Trophoblast cell (in vitro differentiated cells and primary cell): ENCODE measurements around the gene DAB2.
A peak's percentile ranks its signal among the peaks of the same experiment; 100 is the strongest.

Source experiments
- DNase-seq, 2 donors: peaks; one replicate each; pipeline ENCODE4 v3.0.0-alpha.2; 2016
- H2AFZ ChIP-seq: 2 replicates; pipeline ENCODE4 v1.6.1; 2013; ENCODE audit warnings: low read length, moderate library complexity, mild to moderate bottlenecking; ENCODE audit not compliant: insufficient read depth, poor library complexity
- H2AK5ac ChIP-seq: 2 replicates; pipeline ENCODE4 v1.6.1; 2013; ENCODE audit warnings: mild to moderate bottlenecking, low read length
- H2BK120ac ChIP-seq: 2 replicates; pipeline ENCODE4 v1.6.1; 2013; ENCODE audit warnings: low read length, mild to moderate bottlenecking, moderate library complexity; ENCODE audit not compliant: insufficient read depth, poor library complexity
- H2BK12ac ChIP-seq: 2 replicates; pipeline ENCODE4 v1.6.1; 2013; ENCODE audit warnings: mild to moderate bottlenecking, low read length, moderate library complexity
- H2BK5ac ChIP-seq: 2 replicates; pipeline ENCODE4 v1.6.1; 2013; ENCODE audit warnings: low read length, low read depth, moderate library complexity, mild to moderate bottlenecking; ENCODE audit not compliant: poor library complexity
- H3K14ac ChIP-seq: 2 replicates; pipeline ENCODE4 v1.6.1; 2013; ENCODE audit warnings: mild to moderate bottlenecking, low read length
- H3K18ac ChIP-seq: 2 replicates; pipeline ENCODE4 v1.6.1; 2013; ENCODE audit warnings: mild to moderate bottlenecking, low read length
- H3K23ac ChIP-seq: 2 replicates; pipeline ENCODE4 v1.6.1; 2013; ENCODE audit warnings: low read length
- H3K27ac ChIP-seq: 2 replicates; pipeline ENCODE4 v1.5.1; 2013; ENCODE audit warnings: low read depth, mild to moderate bottlenecking, inconsistent platforms, low read length, moderate library complexity
- H3K27me3 ChIP-seq: 2 replicates; pipeline ENCODE4 v1.6.1; 2013; ENCODE audit warnings: inconsistent platforms, mild to moderate bottlenecking, low read length, moderate library complexity; ENCODE audit not compliant: insufficient read depth
- H3K36me3 ChIP-seq, 2 experiments: 1 replicate in 1 of 2; 2 replicates in 1 of 2; pipeline ENCODE4 v1.6.1; 2013; ENCODE audit warnings: low read length in 2 of 2, mild to moderate bottlenecking in 2 of 2, moderate library complexity in 1 of 2; ENCODE audit not compliant: insufficient read depth in 2 of 2, control insufficient read depth in 1 of 2
- H3K4ac ChIP-seq: 2 replicates; pipeline ENCODE4 v1.6.1; 2013; ENCODE audit warnings: low read depth, mild to moderate bottlenecking, low read length, moderate library complexity
- H3K4me1 ChIP-seq, 2 experiments: 1 replicate in 1 of 2; 2 replicates in 1 of 2; pipeline ENCODE4 v1.6.1; 2013; ENCODE audit warnings: low read length in 2 of 2, mild to moderate bottlenecking in 2 of 2, moderate library complexity in 1 of 2; ENCODE audit not compliant: insufficient read depth in 2 of 2, control insufficient read depth in 1 of 2
- H3K4me2 ChIP-seq: 2 replicates; pipeline ENCODE4 v1.6.1; 2013; ENCODE audit warnings: inconsistent platforms, mild to moderate bottlenecking, low read length, moderate library complexity
- H3K4me3 ChIP-seq: 2 replicates; pipeline ENCODE4 v1.5.1; 2013; ENCODE audit warnings: mild to moderate bottlenecking, low read depth, low read length, inconsistent platforms
- H3K79me1 ChIP-seq: one replicate; pipeline ENCODE4 v1.6.1; 2013; ENCODE audit warnings: low read length
- H3K79me2 ChIP-seq: 2 replicates; pipeline ENCODE4 v1.6.1; 2013; ENCODE audit warnings: low read length, mild to moderate bottlenecking; ENCODE audit not compliant: control insufficient read depth, insufficient read depth, poor library complexity
- H3K9ac ChIP-seq: 2 replicates; pipeline ENCODE4 v1.6.1; 2013; ENCODE audit warnings: mild to moderate bottlenecking, low read length
- H3K9me3 ChIP-seq: 2 replicates; pipeline ENCODE4 v1.6.1; 2013; ENCODE audit warnings: low read depth, mild to moderate bottlenecking, control low read depth, inconsistent platforms, low read length; ENCODE audit not compliant: insufficient read depth
- H4K12ac ChIP-seq: 2 replicates; pipeline ENCODE4 v1.6.1; 2013; ENCODE audit warnings: low read depth, mild to moderate bottlenecking, low read length, moderate library complexity
- H4K8ac ChIP-seq: 2 replicates; pipeline ENCODE4 v1.6.1; 2013; ENCODE audit warnings: low read depth, mild to moderate bottlenecking, low read length, moderate library complexity
- H4K91ac ChIP-seq: one replicate; pipeline ENCODE4 v1.6.1; 2013; ENCODE audit warnings: low read depth, mild to moderate bottlenecking, low read length, moderate library complexity
- WGBS: extraction: QIAGEN DNeasy Blood & Tissue Kit; methylation state at CpG from one replicate; pipeline ENCODE4 v1.1.7; 2013; ENCODE audit warnings: missing lambda C conversion rate; ENCODE audit not compliant: insufficient read length, insufficient coverage; ENCODE audit errors: extremely low coverage; 5-methylcytosine and 5-hydroxymethylcytosine counted together

Gene DAB2

DNA sequence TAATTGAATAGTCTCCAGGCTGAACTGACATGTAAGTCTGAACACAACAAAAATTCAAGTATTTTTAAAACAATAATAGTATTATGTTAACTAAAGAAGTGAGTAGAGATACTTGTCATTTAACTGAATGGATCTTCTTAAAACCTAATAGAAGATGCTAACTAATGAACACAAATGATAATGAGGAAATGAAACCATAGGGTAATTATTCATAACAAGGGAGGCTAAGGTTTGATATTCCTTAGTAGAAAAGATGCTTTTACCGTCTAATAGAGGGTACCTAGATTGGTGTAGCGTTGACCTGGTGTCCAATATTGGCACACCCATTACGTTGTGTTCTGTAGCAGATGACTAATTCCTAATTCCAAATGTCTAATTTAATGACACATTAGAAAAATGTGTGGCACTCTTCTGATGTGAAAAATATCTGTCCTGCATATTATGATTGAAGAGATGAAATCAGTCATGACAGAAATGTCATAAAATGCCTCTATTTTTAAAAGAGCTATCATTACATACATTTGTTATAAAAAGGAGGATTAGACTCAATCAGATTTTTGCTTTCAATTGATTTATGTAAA is 14.9 kb upstream of the DAB2 start:
- H3K9me3 ChIP-seq = no peaks in the 10 kb centered on the region
- no peak overlapping the region for H3K4me2 ChIP-seq
- H3K79me2 ChIP-seq = no peaks in the 10 kb centered on the region
- H3K27me3 ChIP-seq = no peaks in the 10 kb centered on the region
- H2BK12ac ChIP-seq = no peak overlapping the region
- no peak overlapping the region for H4K12ac ChIP-seq
- H3K36me3 ChIP-seq = no peaks in the 10 kb centered on the region
- no peak overlapping the region for H3K9ac ChIP-seq
- WGBS = no CpG with 5 or more reads among the region's 3 CpGs
- no peak overlapping the region for H2AFZ ChIP-seq
- H3K4me1 ChIP-seq = peaks cover 0 to 2% of the 10 kb centered on the region in 2 experiments
- H3K79me1 ChIP-seq = no peaks in the 10 kb centered on the region
- H2BK120ac ChIP-seq = no peak overlapping the region
- no peak overlapping the region for H3K4me3 ChIP-seq
- H2BK5ac ChIP-seq = no peak overlapping the region
- H4K91ac ChIP-seq = no peak overlapping the region
- H3K27ac ChIP-seq = no peak overlapping the region
- DNase-seq = no peak
- no peak overlapping the region for H4K8ac ChIP-seq
- no peak overlapping the region for H3K23ac ChIP-seq
- no peak overlapping the region for H3K14ac ChIP-seq
- no peak overlapping the region for H2AK5ac ChIP-seq
- no peak overlapping the region for H3K4ac ChIP-seq
- H3K18ac ChIP-seq = no peak overlapping the region

GRCh38 chr5:39437467-39437866 is 12.7 kb upstream of the DAB2 start:
- no peak overlapping the region for H4K12ac ChIP-seq
- no peak overlapping the region for H2BK5ac ChIP-seq
- H3K27ac ChIP-seq = no peak overlapping the region
- no peak overlapping the region for H4K8ac ChIP-seq
- no peak for DNase-seq
- no peaks in the 10 kb centered on the region for H3K36me3 ChIP-seq
- H3K4me1 ChIP-seq = peaks cover 0 to 2% of the 10 kb centered on the region in 2 experiments
- H3K27me3 ChIP-seq = no peaks in the 10 kb centered on the region
- H3K79me2 ChIP-seq = no peaks in the 10 kb centered on the region
- H2AK5ac ChIP-seq = no peak overlapping the region
- no peak overlapping the region for H2BK12ac ChIP-seq
- H3K9ac ChIP-seq = no peak overlapping the region
- no peak overlapping the region for H2BK120ac ChIP-seq
- no peaks in the 10 kb centered on the region for H3K79me1 ChIP-seq
- no peak overlapping the region for H3K14ac ChIP-seq
- H3K9me3 ChIP-seq = no peaks in the 10 kb centered on the region
- no peak overlapping the region for H3K4ac ChIP-seq
- peak overlapping the region; percentile 30 for H3K4me2 ChIP-seq
- WGBS = no CpG with 5 or more reads among the region's 1 CpG
- no peak overlapping the region for H3K4me3 ChIP-seq
- no peak overlapping the region for H3K23ac ChIP-seq
- no peak overlapping the region for H3K18ac ChIP-seq
- no peak overlapping the region for H2AFZ ChIP-seq
- no peak overlapping the region for H4K91ac ChIP-seq

DNA sequence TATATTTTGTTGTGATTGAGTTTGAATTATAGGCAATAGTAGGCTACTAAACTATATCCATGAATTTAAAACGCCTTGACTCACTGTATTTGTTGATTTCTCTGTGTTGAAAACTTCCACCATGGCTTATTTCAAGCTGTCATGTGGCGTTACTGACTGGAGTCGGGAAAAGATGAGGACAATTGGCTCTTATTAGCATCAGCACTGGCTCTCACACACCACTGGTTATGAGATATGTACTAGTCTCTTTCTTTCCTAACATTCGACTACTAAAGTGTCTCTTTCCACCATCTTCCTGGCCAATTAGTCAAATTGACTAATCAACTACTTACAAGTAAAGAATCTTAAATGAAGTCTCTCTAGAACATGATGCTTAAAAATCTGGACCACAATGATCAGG is 9.1 kb upstream of the DAB2 start:
- H3K18ac ChIP-seq = no peak overlapping the region

GRCh38 chr5:39432696-39433530 is 8.1 kb upstream of the DAB2 start:
- Histone ChIP-seq H3K4me2 (no peak overlapping the region), H2BK12ac (no peak overlapping the region), H3K36me3 (no peaks in the 10 kb centered on the region), H2AFZ (peak overlapping the region; percentile 61), H2BK5ac (no peak overlapping the region), H3K14ac (no peak overlapping the region), H3K9me3 (no peaks in the 10 kb centered on the region), H4K12ac (no peak overlapping the region), H3K18ac (no peak overlapping the region), H2AK5ac (no peak overlapping the region), H3K4me3 (no peak overlapping the region), H2BK120ac (no peak overlapping the region), H3K79me2 (no peaks in the 10 kb centered on the region), H3K79me1 (no peaks in the 10 kb centered on the region), H3K27me3 (no peaks in the 10 kb centered on the region), H3K27ac (no peak overlapping the region), H3K4ac (no peak overlapping the region), H3K23ac (no peak overlapping the region), H4K91ac (no peak overlapping the region), H4K8ac (no peak overlapping the region), H3K9ac (no peak overlapping the region), H3K4me1 (peaks cover 3 to 8% of the 10 kb centered on the region in 2 experiments)
- WGBS = no CpG with 5 or more reads among the region's 12 CpGs
- no peak for DNase-seq

More for the DNA sequence above, 9.1 kb upstream of the DAB2 start:
- no peak overlapping the region for H3K27ac ChIP-seq
- no peak overlapping the region for H3K4me2 ChIP-seq
- no peak overlapping the region for H4K91ac ChIP-seq
- no peak overlapping the region for H2BK120ac ChIP-seq
- H3K79me1 ChIP-seq = no peaks in the 10 kb centered on the region
- no peak overlapping the region for H3K9ac ChIP-seq
- no peak overlapping the region for H3K4me3 ChIP-seq
- H3K36me3 ChIP-seq = no peaks in the 10 kb centered on the region
- no peak overlapping the region for H3K4ac ChIP-seq
- no peak overlapping the region for H3K14ac ChIP-seq
- H2BK5ac ChIP-seq = no peak overlapping the region
- H3K9me3 ChIP-seq = no peaks in the 10 kb centered on the region
- WGBS = no CpG with 5 or more reads among the region's 4 CpGs
- no peak overlapping the region for H3K23ac ChIP-seq
- no peak overlapping the region for H4K12ac ChIP-seq
- no peak for DNase-seq
- no peak overlapping the region for H2AK5ac ChIP-seq
- no peak overlapping the region for H2AFZ ChIP-seq
- no peak overlapping the region for H2BK12ac ChIP-seq
- H3K79me2 ChIP-seq = no peaks in the 10 kb centered on the region
- H3K27me3 ChIP-seq = no peaks in the 10 kb centered on the region
- peaks cover 3 to 8% of the 10 kb centered on the region in 2 experiments for H3K4me1 ChIP-seq
- no peak overlapping the region for H4K8ac ChIP-seq
